Measurements from ENCODE around the gene BCL11B.
"Not testable (repeated sequence)": the region's sequence is repeated elsewhere in the genome, so short reads cannot be mapped to it uniquely, and the experiment has no call there.

BCL11B gene

DNA sequence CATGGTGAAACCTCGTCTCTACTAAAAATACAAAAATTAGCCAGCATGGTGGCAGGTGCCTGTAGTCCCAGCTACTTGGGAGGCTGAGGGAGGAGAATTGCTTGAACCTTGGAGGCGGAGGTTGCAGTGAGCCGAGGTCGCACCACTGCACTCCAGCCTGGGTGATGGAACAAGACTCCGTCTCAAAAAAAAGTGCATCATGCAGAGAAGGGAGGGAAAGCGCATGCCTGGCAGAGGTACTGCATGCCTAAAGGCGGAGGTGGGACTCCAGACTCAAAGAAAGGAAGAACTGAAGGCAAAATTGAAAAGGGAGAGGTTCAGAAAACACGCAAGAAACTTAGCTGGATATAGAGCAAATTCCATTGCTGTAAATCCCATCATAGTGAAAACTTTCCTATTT is 85.7 kb downstream of the BCL11B start:
- in situ Hi-C loops (cut with MboI; ENCODE audit: low sequenced_read_pairs) = not testable (repeated sequence)

- in situ Hi-C loops (cut with MboI; ENCODE audit: low sequenced_read_pairs) = no loop called here
Measured at GRCh38 chr14:99185436-99186068, 86.4 kb downstream of the BCL11B start.

- in situ Hi-C loops (cut with MboI; ENCODE audit: low sequenced_read_pairs) = no loop called here
Measured at GRCh38 chr14:99183716-99184115, 88.3 kb downstream of the BCL11B start.

DNA sequence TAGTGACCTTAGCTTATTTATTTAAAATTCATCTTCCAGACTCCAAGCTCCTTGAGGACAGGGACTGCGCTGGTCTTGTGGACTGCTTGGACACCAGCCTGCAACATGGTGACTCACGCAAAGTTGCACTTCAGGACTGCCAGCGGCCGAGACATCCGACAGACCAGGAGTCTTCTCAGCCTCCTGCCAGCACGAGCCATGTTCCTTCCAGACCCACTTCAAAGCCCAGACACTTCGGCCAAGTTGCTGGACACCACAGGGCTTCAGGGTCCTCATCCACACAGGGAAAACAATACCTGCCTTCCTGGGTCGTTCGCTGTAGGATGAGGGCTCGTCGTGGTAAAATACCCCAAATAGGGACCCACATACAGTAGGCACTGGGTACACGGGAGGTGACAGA is 88.7 kb downstream of the BCL11B start:
- in situ Hi-C loops (cut with MboI; ENCODE audit: low sequenced_read_pairs) = no loop called here

- in situ Hi-C loops (cut with MboI; ENCODE audit: low sequenced_read_pairs) = no loop called here
Measured at GRCh38 chr14:99182548-99183250, 89.3 kb downstream of the BCL11B start.

DNA sequence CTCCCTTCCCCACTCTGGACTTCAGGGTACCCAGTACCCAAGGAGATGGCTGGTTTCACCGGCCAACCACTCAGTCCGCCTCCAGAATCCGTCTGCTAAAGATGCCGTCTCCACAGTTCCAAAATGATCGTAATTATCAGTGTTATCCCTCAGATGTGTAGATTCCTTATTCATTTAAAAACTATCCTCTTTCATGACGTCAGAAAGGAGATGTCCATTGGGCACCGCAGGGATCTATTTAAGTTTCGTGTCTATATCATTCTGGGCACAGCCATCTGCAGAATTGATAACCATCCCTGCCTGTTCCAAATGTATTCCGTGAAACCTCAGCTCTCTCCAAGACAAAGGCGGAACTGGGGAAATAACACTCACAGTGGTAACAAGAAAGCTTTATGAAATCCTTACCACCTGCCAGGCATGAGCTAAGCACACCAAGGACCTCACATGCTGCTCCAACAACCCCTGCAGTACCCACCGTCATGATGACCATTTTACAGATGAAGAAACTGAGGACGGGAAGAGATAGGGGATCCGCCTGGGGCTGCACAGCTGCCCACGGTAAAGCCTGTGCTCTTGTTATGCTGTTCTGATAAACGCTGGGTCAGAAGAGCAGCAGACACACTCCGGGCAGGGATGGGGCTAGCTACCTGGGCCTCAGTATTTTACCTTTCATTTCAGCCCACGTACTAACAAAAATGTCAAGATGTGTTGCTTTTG is 90.0 kb downstream of the BCL11B start:
- in situ Hi-C loops (cut with MboI; ENCODE audit: low sequenced_read_pairs) = no loop called here

GRCh38 chr14:99181241-99181640 is 90.8 kb downstream of the BCL11B start:
- in situ Hi-C loops (cut with MboI; ENCODE audit: low sequenced_read_pairs) = no loop called here

- in situ Hi-C loops (cut with MboI; ENCODE audit: low sequenced_read_pairs) = no loop called here
Measured at GRCh38 chr14:99179946-99180345, 92.1 kb downstream of the BCL11B start.

GRCh38 chr14:99179506-99179905 is 92.5 kb downstream of the BCL11B start:
- in situ Hi-C loops (cut with MboI; ENCODE audit: low sequenced_read_pairs) = no loop called here

DNA sequence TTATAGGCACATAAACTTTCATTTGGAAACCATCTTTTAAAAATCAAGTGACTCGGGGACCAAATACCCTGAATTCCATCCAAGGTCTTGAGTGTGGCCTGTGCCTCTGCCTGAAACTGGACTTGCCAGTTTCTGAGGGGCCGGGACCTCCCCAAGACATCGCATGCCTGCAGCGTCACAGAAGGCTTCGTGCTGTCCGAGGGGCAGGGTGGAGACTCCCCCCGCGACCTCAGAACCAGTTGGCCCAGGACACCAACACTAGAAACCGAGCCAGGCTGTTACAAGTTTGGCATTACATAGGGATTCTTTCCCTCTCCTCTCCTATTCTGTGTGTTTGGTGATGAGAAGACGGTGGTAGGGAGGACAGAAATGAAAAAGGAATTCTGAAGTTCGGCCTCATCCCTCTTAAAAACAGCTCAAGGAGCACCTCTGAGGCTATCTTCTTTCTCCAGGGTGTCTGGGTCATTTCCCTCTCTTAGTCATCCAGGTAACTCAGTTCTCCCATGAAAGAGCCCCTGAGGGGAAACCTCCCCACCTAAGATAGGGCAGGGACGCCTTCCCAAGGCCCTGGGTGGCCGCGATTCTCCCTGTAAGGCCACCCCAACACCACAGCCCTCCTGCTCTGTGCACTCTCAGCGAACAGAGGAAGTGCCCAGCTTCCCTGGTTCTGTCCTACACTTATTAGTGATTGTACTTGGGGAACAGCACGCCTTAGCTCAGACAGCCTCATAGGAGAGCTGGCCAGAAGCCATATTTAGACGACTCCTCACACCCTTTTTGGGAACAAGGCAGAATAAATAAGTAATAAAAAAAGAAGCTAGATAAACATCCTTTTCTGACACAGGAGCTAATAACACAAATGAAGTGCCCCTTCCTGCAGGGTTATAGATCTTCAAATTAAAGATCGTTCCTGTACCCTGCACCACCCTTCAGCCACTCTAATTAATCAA is 93.8 kb downstream of the BCL11B start:
- in situ Hi-C loops (cut with MboI; ENCODE audit: low sequenced_read_pairs) = no loop called here

GRCh38 chr14:99177046-99177655 is 94.8 kb downstream of the BCL11B start:
- in situ Hi-C loops (cut with MboI; ENCODE audit: low sequenced_read_pairs) = no loop called here

DNA sequence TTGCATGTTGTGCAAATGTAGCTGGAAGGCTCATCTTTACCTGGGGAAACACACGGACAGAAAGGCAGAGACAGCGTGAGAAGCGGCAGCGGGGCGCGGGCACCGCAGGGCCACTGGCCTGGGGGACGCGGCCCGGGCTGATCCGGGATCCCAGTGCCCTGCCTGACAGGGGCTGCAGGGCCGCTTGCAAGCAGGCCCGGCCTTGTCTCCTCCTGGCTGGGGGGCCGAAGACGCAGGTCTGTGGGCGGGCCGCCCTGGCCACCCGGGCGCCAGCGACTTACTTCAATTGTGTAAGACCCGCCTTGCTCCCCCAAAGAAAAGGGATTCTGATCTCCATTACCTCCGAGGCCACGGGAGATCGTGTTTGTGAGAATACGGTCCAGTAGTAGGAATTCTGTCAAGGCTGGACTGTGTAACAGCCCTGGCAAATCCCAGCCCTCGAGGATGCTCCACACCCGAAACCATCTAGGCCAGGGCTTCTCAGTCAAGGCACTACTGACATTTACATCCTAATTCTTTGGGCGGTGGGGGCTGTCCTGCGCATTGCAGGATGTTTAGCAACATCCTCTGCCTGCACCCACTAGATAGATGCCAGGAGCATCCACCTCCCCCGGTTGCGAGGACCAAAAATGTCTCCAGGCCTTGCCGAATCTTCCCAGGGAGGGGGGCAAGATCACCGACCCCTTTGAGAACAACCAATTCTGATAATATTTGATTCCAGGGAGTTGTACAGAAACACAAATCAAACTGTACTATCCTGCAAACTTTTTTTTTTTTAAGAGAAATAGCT is 95.6 kb downstream of the BCL11B start:
- in situ Hi-C loops (cut with MboI; ENCODE audit: low sequenced_read_pairs) = no loop called here

GRCh38 chr14:99175331-99176155 is 96.5 kb downstream of the BCL11B start:
- in situ Hi-C loops (cut with MboI; ENCODE audit: low sequenced_read_pairs) = no loop called here

DNA sequence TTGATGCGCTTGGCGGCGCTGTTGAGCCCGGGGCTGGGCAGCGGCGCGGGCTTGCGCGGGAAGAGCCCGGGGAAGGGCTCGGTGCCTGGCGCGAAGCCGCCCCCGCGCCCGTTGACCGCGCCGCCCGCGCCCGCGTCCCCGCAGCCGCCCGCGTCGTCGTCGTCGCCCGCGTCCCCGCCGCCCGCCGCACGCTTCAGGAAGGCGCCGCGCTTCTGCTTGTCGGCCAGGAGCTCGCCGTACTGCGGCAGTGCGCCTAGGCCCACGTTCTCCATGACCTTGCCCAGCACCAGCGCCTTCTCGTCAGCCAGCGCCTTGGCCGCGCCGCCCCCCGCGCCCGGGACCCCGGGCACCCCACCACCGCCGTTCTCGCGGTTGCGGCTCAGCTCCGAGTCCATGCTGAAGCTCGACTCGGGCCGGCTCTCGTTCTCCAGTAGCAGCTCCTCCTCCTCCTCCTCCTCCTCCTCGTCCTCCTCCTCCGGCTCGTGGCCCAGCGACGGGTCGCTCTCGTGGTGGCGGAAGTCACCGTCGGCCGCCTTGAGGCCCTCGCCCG is 97.2 kb downstream of the BCL11B start:
- in situ Hi-C loops (cut with MboI; ENCODE audit: low sequenced_read_pairs) = no loop called here

DNA sequence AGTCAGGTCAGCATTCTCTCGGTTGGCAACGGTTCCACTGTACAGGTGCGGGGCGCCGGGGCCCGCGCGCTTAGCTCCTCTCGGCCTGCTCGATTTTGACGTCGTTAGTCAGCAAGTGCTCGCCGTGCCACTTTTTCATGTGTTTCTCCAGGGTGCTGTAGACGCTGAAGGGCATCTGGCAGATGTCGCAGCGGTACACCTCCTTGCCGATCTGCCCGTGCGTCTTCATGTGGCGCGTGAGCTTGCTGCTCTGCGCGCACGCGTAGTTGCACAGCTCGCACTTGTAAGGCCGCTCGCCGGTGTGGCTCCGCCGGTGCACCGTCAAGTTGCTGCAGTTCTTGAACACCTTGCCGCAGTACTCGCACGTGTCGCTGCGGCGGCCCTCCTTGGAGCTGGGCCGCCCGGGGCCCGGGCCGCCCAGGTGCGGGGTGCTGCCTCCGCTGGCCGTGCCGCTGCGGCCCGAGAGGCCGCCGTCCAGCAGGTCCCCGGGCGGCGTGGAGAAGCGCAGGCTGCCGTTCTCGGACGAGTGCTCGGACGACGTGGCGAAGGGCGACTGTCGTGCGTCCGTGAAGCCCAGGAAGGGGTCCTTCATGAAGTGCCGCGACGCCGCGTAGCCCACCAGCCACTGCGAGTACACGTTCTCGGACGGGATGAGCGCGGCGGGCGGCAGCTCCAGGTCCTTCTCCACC is 97.8 kb downstream of the BCL11B start:
- in situ Hi-C loops (cut with MboI; ENCODE audit: low sequenced_read_pairs) = no loop called here

GRCh38 chr14:99173506-99173905 is 98.5 kb downstream of the BCL11B start:
- in situ Hi-C loops (cut with MboI; ENCODE audit: low sequenced_read_pairs) = no loop called here

- in situ Hi-C loops (cut with MboI; ENCODE audit: low sequenced_read_pairs) = no loop called here
Measured at GRCh38 chr14:99173086-99173485, 98.9 kb downstream of the BCL11B start.

DNA sequence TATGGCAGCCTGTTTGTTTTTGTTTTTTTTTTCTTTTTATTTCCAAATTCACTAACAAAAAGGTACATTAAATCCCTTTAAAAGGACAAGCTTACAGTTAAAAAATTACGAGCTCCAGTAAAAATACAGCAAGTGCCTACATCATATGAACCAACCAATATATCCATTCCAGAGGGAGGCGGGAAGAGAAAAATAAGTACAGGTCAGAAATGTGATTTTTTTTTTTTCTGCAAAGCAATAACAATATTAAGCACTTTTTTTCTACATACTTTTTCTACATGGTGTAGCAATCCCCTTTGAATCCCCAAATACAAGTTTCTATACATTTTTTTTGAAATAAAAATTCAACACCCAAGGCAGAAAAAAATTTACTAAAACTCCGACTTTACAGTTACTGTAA is 100.6 kb downstream of the BCL11B start:
- in situ Hi-C loops (cut with MboI; ENCODE audit: low sequenced_read_pairs) = no loop called here

Data from hTERT RPE-1 (cell line).